RWPE1 (cell line): Measurements from ENCODE around the gene FNBP1L.

Experiments used
- CTCF ChIA-PET: fragments of 350-600 bp; sonication (Branson Sonifier 250); formaldehyde crosslinking; extraction: SDS; loops from one replicate; lab custom pipeline; 2021; lab: Yijun Ruan, JAX
- POLR2A ChIA-PET: fragments of 400-600 bp; formaldehyde crosslinking; extraction: SDS; loops from one replicate; lab custom pipeline; 2020; ENCODE audit warnings: antibody characterized with exemption; ENCODE audit not compliant: low non-redundant PET; lab: Yijun Ruan, JAX
- DNase-seq: peaks from one replicate; pipeline ENCODE4 v3.0.0; 2012; ENCODE audit warnings: low spot score
- H3K27ac ChIP-seq: fragments of 450-650 bp; 2 replicates; pipeline ENCODE4 v1.5.1; 2017
- TF ChIP-seq, protein P1 (sequence below): fragments of 450-650 bp; conservative IDR thresholded peaks from 2 replicates; pipeline ENCODE4 v1.5.1; 2017; ENCODE audit warnings: low read depth, mild to moderate bottlenecking

Gene FNBP1L

DNA sequence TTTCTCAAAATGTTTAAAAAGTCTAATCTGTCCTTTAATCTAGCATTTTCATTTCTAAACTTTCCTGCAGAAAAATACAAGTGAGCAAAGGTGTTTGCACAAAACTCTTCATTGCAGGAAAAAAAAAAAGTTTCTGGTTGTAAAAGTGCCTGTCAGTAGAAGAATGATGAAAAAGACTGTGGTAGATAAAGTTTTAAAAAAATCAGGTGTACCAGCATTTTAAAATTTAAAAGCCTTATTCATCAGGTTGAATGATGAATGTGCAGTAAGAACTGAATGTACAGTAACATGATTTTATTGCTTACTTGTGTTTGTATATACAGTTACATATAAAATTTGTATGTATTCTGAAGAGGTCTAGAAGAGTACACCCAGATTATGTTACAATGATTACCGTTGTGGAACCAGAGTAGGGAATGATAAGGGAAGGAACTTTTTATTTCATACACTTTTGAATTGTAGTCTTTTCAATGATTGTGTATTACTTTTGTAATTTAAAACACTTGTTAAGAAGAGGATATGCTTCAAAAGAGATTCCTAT, 54.0 kb downstream of the FNBP1L start:
- H3K27ac ChIP-seq = no peak overlapping the region
- DNase-seq = no peak
- TF ChIP-seq, protein P1, sequence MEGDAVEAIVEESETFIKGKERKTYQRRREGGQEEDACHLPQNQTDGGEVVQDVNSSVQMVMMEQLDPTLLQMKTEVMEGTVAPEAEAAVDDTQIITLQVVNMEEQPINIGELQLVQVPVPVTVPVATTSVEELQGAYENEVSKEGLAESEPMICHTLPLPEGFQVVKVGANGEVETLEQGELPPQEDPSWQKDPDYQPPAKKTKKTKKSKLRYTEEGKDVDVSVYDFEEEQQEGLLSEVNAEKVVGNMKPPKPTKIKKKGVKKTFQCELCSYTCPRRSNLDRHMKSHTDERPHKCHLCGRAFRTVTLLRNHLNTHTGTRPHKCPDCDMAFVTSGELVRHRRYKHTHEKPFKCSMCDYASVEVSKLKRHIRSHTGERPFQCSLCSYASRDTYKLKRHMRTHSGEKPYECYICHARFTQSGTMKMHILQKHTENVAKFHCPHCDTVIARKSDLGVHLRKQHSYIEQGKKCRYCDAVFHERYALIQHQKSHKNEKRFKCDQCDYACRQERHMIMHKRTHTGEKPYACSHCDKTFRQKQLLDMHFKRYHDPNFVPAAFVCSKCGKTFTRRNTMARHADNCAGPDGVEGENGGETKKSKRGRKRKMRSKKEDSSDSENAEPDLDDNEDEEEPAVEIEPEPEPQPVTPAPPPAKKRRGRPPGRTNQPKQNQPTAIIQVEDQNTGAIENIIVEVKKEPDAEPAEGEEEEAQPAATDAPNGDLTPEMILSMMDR = no peak
- CTCF ChIA-PET = interaction anchor here (0.7 kb wide), 1 partner anchor 421 kb away, joined by 4 read pairs; no protein-coding TSS in a partner anchor
- POLR2A ChIA-PET = no interaction called here

DNA sequence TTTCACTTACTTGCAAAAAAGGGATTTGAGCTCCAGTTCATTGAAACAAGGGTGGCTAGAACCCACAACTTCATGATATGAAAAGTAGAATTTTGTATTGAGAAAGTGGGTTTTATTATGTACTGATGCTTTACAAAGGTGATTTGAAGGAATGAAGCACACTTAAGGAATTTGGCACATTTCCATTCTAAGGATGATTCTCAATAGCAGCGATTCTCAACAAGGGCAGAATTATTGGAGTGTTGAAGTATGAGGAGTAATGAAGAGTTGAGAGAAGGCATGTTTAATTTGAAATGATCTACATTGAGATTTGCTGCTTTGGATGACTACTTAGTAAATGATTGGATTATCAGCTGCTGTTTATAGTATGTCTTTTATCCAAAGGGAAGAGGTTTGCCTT, 54.7 kb downstream of the FNBP1L start:
- POLR2A ChIA-PET = no interaction called here
- CTCF ChIA-PET = interaction anchor here (0.7 kb wide), 1 partner anchor 422 kb away, joined by 4 read pairs; no protein-coding TSS in a partner anchor
- H3K27ac ChIP-seq = no peak overlapping the region
- DNase-seq = no peak
- TF ChIP-seq, protein P1 = no peak

DNA sequence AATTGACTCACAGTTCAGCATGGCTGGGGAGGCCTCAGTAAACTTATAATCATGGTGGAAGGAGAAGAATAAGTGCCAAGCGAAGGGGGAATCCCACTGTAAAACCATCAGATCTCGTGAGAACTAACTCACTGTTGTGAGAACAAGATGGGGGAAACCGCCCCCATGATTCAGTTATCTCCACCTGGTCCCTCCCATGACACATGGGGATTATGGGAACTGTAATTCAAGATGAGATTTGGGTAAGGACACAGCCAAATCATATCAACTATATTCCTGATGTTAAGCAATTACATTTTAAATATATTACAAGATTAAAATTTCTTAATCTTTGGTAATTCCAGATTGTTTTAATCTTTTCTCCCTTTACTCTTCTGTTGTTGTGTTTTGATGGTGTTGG, 55.2 kb downstream of the FNBP1L start:
- TF ChIP-seq, protein P1 = no peak
- ChIA-PET POLR2A (no interaction called here), CTCF (no interaction called here)
- no peak overlapping the region for H3K27ac ChIP-seq
- DNase-seq = no peak

DNA sequence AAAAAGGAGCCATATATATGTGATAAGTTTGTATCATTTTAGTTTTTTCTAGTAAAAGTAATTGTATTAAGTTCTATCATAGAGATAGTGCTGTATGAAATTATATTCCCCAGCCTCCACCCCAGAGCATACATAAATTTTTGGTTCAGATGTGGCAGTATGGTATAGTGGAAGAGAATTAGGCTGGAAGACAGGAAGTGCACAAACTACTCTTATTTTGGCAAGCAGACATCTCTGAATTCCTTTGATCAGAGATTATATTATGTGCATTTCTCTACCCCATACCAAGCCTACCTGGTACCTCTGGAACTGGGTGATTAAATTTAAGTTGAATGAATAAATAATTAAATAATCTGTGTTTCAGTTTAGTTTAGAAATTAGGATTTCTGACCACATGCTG, 55.9 kb downstream of the FNBP1L start:
- ChIA-PET CTCF (no interaction called here), POLR2A (no interaction called here)
- no peak for DNase-seq
- no peak overlapping the region for H3K27ac ChIP-seq
- TF ChIP-seq, protein P1 = no peak

DNA sequence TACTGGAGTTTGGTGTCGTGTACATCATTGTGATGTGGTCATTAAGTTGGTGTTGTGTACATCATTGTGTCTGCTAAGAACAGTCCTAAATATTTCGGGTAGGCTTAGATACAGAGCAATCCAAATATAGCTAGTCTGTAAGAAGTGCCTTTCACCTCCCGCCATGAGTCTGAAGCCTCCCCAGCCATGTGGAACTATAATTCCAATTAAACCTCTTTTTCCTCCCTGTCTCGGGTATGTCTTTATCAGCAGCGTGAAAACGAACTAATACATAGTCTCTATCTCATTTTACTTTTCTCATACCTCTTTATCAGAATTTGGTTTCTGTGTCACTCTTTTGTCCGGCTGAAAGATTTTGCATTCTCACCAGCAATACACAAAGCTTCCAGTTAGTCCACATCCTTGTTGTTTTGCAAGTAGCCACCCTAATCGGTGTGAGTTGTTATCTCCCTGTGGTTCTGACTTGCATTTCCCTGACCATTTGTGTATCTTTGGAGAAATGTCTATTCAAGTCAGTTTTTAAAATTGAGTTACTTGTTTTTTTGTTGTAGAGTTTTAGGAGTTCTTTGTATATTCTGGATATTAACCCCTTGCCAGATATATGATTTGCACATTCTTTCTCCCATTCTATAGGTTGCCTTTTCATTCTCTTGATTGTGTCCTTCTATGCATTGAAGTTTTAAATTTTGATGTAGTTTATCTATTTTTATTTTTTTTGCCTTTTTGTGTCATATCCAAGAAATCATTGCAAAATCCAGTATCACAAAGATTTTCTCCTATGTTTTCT, 56.5 kb downstream of the FNBP1L start:
- TF ChIP-seq, protein P1 = no peak
- H3K27ac ChIP-seq = no peak overlapping the region
- ChIA-PET CTCF (no interaction called here), POLR2A (no interaction called here)
- DNase-seq = no peak

DNA sequence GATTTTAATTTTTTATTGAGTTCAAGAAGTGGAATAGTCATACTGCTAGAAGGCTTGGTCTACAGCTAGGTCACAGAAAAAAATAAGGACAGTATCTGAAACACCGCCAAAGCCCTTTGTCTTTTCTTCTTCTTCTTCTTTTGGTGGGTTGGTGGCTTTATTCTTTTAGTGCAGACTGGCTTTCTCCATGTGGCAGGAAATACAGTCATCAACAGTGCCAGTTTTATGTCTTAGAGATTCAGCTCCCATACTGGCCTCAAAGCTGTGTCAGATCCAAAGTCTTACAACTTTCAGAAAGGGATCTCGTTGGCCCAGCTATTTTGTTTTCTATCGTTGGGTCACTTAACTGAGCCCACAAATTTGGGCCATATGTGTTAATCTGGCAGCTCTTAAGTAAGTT, 58.2 kb downstream of the FNBP1L start:
- CTCF ChIA-PET = no interaction called here
- POLR2A ChIA-PET = no interaction called here
- TF ChIP-seq, protein P1 = no peak
- DNase-seq = no peak
- H3K27ac ChIP-seq = no peak overlapping the region
